Rectal smooth muscle tissue (tissue), 1 donor: Measurements from ENCODE around the gene TPH1.

Experiments
- H3K27ac ChIP-seq: one replicate; pipeline ENCODE4 v1.7.0; 2013; ENCODE audit warnings: low read depth, low read length, inconsistent platforms
- H3K27me3 ChIP-seq: one replicate; pipeline ENCODE4 v1.7.0; 2013; ENCODE audit warnings: low read length; ENCODE audit not compliant: control insufficient read depth, insufficient read depth
- H3K36me3 ChIP-seq: one replicate; pipeline ENCODE4 v1.7.0; 2013; ENCODE audit warnings: low read length; ENCODE audit not compliant: control insufficient read depth, insufficient read depth
- H3K4me1 ChIP-seq: one replicate; pipeline ENCODE4 v1.7.0; 2013; ENCODE audit warnings: low read length; ENCODE audit not compliant: control insufficient read depth, insufficient read depth
- H3K4me3 ChIP-seq: one replicate; pipeline ENCODE4 v1.7.0; 2013; ENCODE audit warnings: low read length
- H3K9ac ChIP-seq: one replicate; pipeline ENCODE4 v1.7.0; 2013; ENCODE audit warnings: low read length

TPH1 gene

GRCh38 chr11:18064450-18065054 is 18.5 kb upstream of the TPH1 start:
- no peaks in the 10 kb centered on the region for H3K4me1 ChIP-seq
- no peak overlapping the region for H3K9ac ChIP-seq
- H3K27me3 ChIP-seq: no peaks in the 10 kb centered on the region
- no peaks in the 10 kb centered on the region for H3K36me3 ChIP-seq
- H3K27ac ChIP-seq: no peak overlapping the region
- H3K4me3 ChIP-seq: no peak overlapping the region

- Histone ChIP-seq H3K4me1 (no peaks in the 10 kb centered on the region), H3K27ac (no peak overlapping the region), H3K27me3 (no peaks in the 10 kb centered on the region), H3K36me3 (no peaks in the 10 kb centered on the region), H3K9ac (no peak overlapping the region), H3K4me3 (no peak overlapping the region)
These were observed 17.9 kb upstream of the TPH1 start for GRCh38 chr11:18063862-18064434.

- H3K27me3 ChIP-seq: no peaks in the 10 kb centered on the region
- no peak overlapping the region for H3K9ac ChIP-seq
- H3K4me1 ChIP-seq: no peaks in the 10 kb centered on the region
- H3K27ac ChIP-seq: no peak overlapping the region
- no peaks in the 10 kb centered on the region for H3K36me3 ChIP-seq
- no peak overlapping the region for H3K4me3 ChIP-seq
These were observed 17.1 kb upstream of the TPH1 start for GRCh38 chr11:18063125-18063524.

GRCh38 chr11:18061351-18061750 is 15.3 kb upstream of the TPH1 start:
- no peak overlapping the region for H3K27ac ChIP-seq
- H3K9ac ChIP-seq: no peak overlapping the region
- H3K27me3 ChIP-seq: no peaks in the 10 kb centered on the region
- H3K36me3 ChIP-seq: no peaks in the 10 kb centered on the region
- H3K4me3 ChIP-seq: no peak overlapping the region
- no peaks in the 10 kb centered on the region for H3K4me1 ChIP-seq

GRCh38 chr11:18056561-18057181 is 10.6 kb upstream of the TPH1 start:
- H3K27me3 ChIP-seq: no peaks in the 10 kb centered on the region

GRCh38 chr11:18054511-18055103 is 8.5 kb upstream of the TPH1 start:
- H3K9ac ChIP-seq: no peak overlapping the region
- H3K4me3 ChIP-seq: no peak overlapping the region
- no peaks in the 10 kb centered on the region for H3K27me3 ChIP-seq
- no peak overlapping the region for H3K27ac ChIP-seq
- no peaks in the 10 kb centered on the region for H3K4me1 ChIP-seq
- H3K36me3 ChIP-seq: no peaks in the 10 kb centered on the region

More at GRCh38 chr11:18056561-18057181, 10.6 kb upstream of the TPH1 start:
- H3K9ac ChIP-seq: no peak overlapping the region
- no peak overlapping the region for H3K27ac ChIP-seq
- H3K4me1 ChIP-seq: no peaks in the 10 kb centered on the region
- no peaks in the 10 kb centered on the region for H3K36me3 ChIP-seq
- H3K4me3 ChIP-seq: no peak overlapping the region

GRCh38 chr11:18050848-18051247 is 4.8 kb upstream of the TPH1 start:
- H3K36me3 ChIP-seq: no peaks in the 10 kb centered on the region
- no peaks in the 10 kb centered on the region for H3K4me1 ChIP-seq
- H3K9ac ChIP-seq: no peak overlapping the region
- H3K27me3 ChIP-seq: no peaks in the 10 kb centered on the region
- no peak overlapping the region for H3K4me3 ChIP-seq
- H3K27ac ChIP-seq: no peak overlapping the region

GRCh38 chr11:18036456-18036855 is 9.6 kb downstream of the TPH1 start:
- no peaks in the 10 kb centered on the region for H3K27me3 ChIP-seq

GRCh38 chr11:18027475-18027874 is 18.6 kb downstream of the TPH1 start:
- Histone ChIP-seq H3K9ac (no peak overlapping the region), H3K27me3 (no peaks in the 10 kb centered on the region)

More at GRCh38 chr11:18036456-18036855, 9.6 kb downstream of the TPH1 start:
- no peaks in the 10 kb centered on the region for H3K36me3 ChIP-seq
- H3K9ac ChIP-seq: no peak overlapping the region
- no peaks in the 10 kb centered on the region for H3K4me1 ChIP-seq
- no peak overlapping the region for H3K4me3 ChIP-seq
- no peak overlapping the region for H3K27ac ChIP-seq

GRCh38 chr11:18022419-18022818 is 23.6 kb downstream of the TPH1 start:
- no peaks in the 10 kb centered on the region for H3K27me3 ChIP-seq
- no peak overlapping the region for H3K9ac ChIP-seq
- H3K27ac ChIP-seq: no peak overlapping the region
- no peaks in the 10 kb centered on the region for H3K36me3 ChIP-seq
- no peak overlapping the region for H3K4me3 ChIP-seq
- H3K4me1 ChIP-seq: no peaks in the 10 kb centered on the region

More at GRCh38 chr11:18027475-18027874, 18.6 kb downstream of the TPH1 start:
- Histone ChIP-seq H3K36me3 (no peaks in the 10 kb centered on the region), H3K4me1 (no peaks in the 10 kb centered on the region), H3K27ac (no peak overlapping the region), H3K4me3 (no peak overlapping the region)

- H3K36me3 ChIP-seq: no peaks in the 10 kb centered on the region
- no peaks in the 10 kb centered on the region for H3K27me3 ChIP-seq
- H3K4me1 ChIP-seq: no peaks in the 10 kb centered on the region
- H3K4me3 ChIP-seq: no peak overlapping the region
- no peak overlapping the region for H3K9ac ChIP-seq
- H3K27ac ChIP-seq: no peak overlapping the region
These were observed 26.4 kb downstream of the TPH1 start for GRCh38 chr11:18019650-18020049.

GRCh38 chr11:18016789-18017188 is 29.3 kb downstream of the TPH1 start:
- no peaks in the 10 kb centered on the region for H3K36me3 ChIP-seq
- H3K4me3 ChIP-seq: no peak overlapping the region
- H3K27ac ChIP-seq: no peak overlapping the region
- H3K4me1 ChIP-seq: no peaks in the 10 kb centered on the region
- H3K27me3 ChIP-seq: no peaks in the 10 kb centered on the region
- H3K9ac ChIP-seq: no peak overlapping the region
